Activated T-cell treated with anti-CD3 and anti-CD28 coated beads for 48 hours (primary cell): ENCODE results near the gene ZNF483.
"Not testable (repeated sequence)": the region's sequence is repeated elsewhere in the genome, so short reads cannot be mapped to it uniquely, and the experiment has no call there.

Experiments
- DNase-seq: peaks from one replicate; pipeline ENCODE4 v3.0.0-alpha.2; 2020; ENCODE audit warnings: low read depth

The ZNF483 gene

GRCh38 chr9:111542497-111543254 lies 17.7 kb downstream of the ZNF483 start:
- no peak for DNase-seq

GRCh38 chr9:111548623-111549022 lies 23.6 kb downstream of the ZNF483 start:
- DNase-seq, result no peak

GRCh38 chr9:111555425-111555824 lies 30.4 kb downstream of the ZNF483 start:
- not testable (repeated sequence) for DNase-seq

- no peak for DNase-seq
Measured at GRCh38 chr9:111559000-111559610, 34.1 kb downstream of the ZNF483 start.

- DNase-seq, result no peak
Measured at GRCh38 chr9:111561165-111561719, 36.3 kb downstream of the ZNF483 start.

- no peak for DNase-seq
Measured at GRCh38 chr9:111566234-111566633, 41.3 kb downstream of the ZNF483 start.

- not testable (repeated sequence) for DNase-seq
Measured at GRCh38 chr9:111568127-111568526, 43.1 kb downstream of the ZNF483 start.

- DNase-seq, result no peak
Measured at GRCh38 chr9:111572950-111573604, 48.1 kb downstream of the ZNF483 start.

GRCh38 chr9:111582888-111583287 lies 57.9 kb downstream of the ZNF483 start:
- DNase-seq, result no peak

- no peak for DNase-seq
Measured at GRCh38 chr9:111586378-111586777, 61.4 kb downstream of the ZNF483 start.

GRCh38 chr9:111588846-111589245 lies 63.9 kb downstream of the ZNF483 start:
- no peak for DNase-seq

GRCh38 chr9:111597852-111598732 lies 73.1 kb downstream of the ZNF483 start:
- DNase-seq, result peak; percentile 35

- no peak for DNase-seq
Measured at GRCh38 chr9:111598733-111599091, 73.7 kb downstream of the ZNF483 start.

- peak; percentile 31 for DNase-seq
Measured at GRCh38 chr9:111599092-111599954, 74.3 kb downstream of the ZNF483 start, which contains the start of gene PTGR1. TSS of gene PTGR1 (minus strand) at chr9:111599647. CDS start at chr9:111597422, 2,225 bp downstream.

- DNase-seq, result no peak
Measured at GRCh38 chr9:111599955-111600343, 75.0 kb downstream of the ZNF483 start.

- DNase-seq, result no peak
Measured at GRCh38 chr9:111601237-111602018, 76.4 kb downstream of the ZNF483 start.

GRCh38 chr9:111603041-111603440 lies 78.1 kb downstream of the ZNF483 start:
- DNase-seq, result no peak

- no peak for DNase-seq
Measured at GRCh38 chr9:111604054-111604615, 79.2 kb downstream of the ZNF483 start.

GRCh38 chr9:111605041-111605559 lies 80.1 kb downstream of the ZNF483 start:
- DNase-seq, result no peak
